Endothelial cell of umbilical vein (primary cell): ENCODE data around the gene ARRB1. TPM values are rescaled to one million over a fixed set of nuclear protein-coding genes. Genes with fewer than 3 reads are reported as not detected.

Source experiments
- BruUV-seq: library from RNA; stranded (reverse); fragments of 400-500 nt; replicated peaks from 2 replicates; lab custom pipeline; 2021; lab: Mats Ljungman, UMichigan
- CTCF ChIA-PET: fragments of 300-600, 350-600 bp; sonication (Branson Sonifier 250); formaldehyde crosslinking; loops from one replicate; lab custom pipeline; 2021; ENCODE audit warnings: antibody characterized with exemption, inconsistent platforms; lab: Charles Lee
- POLR2A ChIA-PET: fragments of 300-600, 350-600 bp; sonication (Branson Sonifier 250); formaldehyde crosslinking; loops from one replicate; lab custom pipeline; 2021; ENCODE audit warnings: antibody characterized with exemption, inconsistent platforms; lab: Charles Lee
- DNase-seq: peaks from one replicate; pipeline ENCODE4 v3.0.0-alpha.2; 2011; ENCODE audit warnings: low read depth, low spot score
- FAIRE-seq: peaks from 2 replicates; lab custom pipeline; 2011; peaks lifted over from hg19 to GRCh38; lab: Jason Lieb, UNC
- H2AFZ ChIP-seq: 2 replicates; pipeline ENCODE4 v1.6.0; 2012; ENCODE audit warnings: low read depth, low read length, control low read depth, inconsistent platforms
- H3K27ac ChIP-seq: 2 replicates; pipeline ENCODE4 v1.5.1; 2011; ENCODE audit warnings: low read depth, mild to moderate bottlenecking, control low read depth, low read length, moderate library complexity; ENCODE audit not compliant: insufficient read depth
- H3K27me3 ChIP-seq, 2 experiments: 2 replicates each; pipeline versions ENCODE4 v1.6.0 to v1.6.1; 2011; ENCODE audit warnings: low read length in 2 of 2, mixed read lengths in 1 of 2; ENCODE audit not compliant: control insufficient read depth in 2 of 2, insufficient read depth in 2 of 2
- H3K36me3 ChIP-seq, 2 experiments: 2 replicates in 1 of 2; 3 replicates in 1 of 2; pipeline ENCODE4 v1.5.1; 2011; ENCODE audit warnings: low read length in 2 of 2, mild to moderate bottlenecking in 1 of 2, moderate library complexity in 1 of 2; ENCODE audit not compliant: control insufficient read depth in 2 of 2, insufficient read depth in 2 of 2; ENCODE audit errors: extremely low read depth in 1 of 2
- H3K4me1 ChIP-seq: 3 replicates; pipeline ENCODE4 v1.5.1; 2011; ENCODE audit warnings: mild to moderate bottlenecking, low read length; ENCODE audit not compliant: control insufficient read depth, insufficient read depth; ENCODE audit errors: extremely low read depth
- H3K4me2 ChIP-seq: 2 replicates; pipeline ENCODE4 v1.6.1; 2011; ENCODE audit warnings: low read length, control low read depth, mixed read lengths; ENCODE audit not compliant: insufficient read depth
- H3K4me3 ChIP-seq, 3 experiments: fragments of 200-600 bp in 1 of 3; sonication (generic), shearing (Covaris generic) in 1 of 3; replicated peaks in 1 of 3; 2 replicates each; pipeline ENCODE4 v1.5.1; 2011 to 2016; ENCODE audit warnings: control low read depth in 3 of 3, low read length in 3 of 3, mild to moderate bottlenecking in 2 of 3, inconsistent platforms in 1 of 3, low read depth in 1 of 3, moderate library complexity in 1 of 3; ENCODE audit not compliant: insufficient read depth in 1 of 3
- H3K79me2 ChIP-seq: 2 replicates; pipeline ENCODE4 v1.6.0; 2012; ENCODE audit warnings: low read length, inconsistent platforms; ENCODE audit not compliant: control insufficient read depth, insufficient read depth
- H3K9ac ChIP-seq: replicated peaks from 2 replicates; pipeline ENCODE3; 2011; ENCODE audit warnings: low read length, control low read depth; ENCODE audit not compliant: insufficient read depth; ENCODE audit errors: extremely low read depth
- H3K9me1 ChIP-seq: replicated peaks from 3 replicates; pipeline ENCODE4 v1.6.0; 2011; ENCODE audit warnings: mild to moderate bottlenecking, low read length; ENCODE audit not compliant: control insufficient read depth, insufficient read depth; ENCODE audit errors: extremely low read depth
- H3K9me3 ChIP-seq: replicated peaks from 2 replicates; pipeline ENCODE4 v1.5.1; 2012; ENCODE audit warnings: low read length, inconsistent platforms; ENCODE audit not compliant: control insufficient read depth, insufficient read depth
- H4K20me1 ChIP-seq: replicated peaks from 2 replicates; pipeline ENCODE3; 2011; ENCODE audit warnings: mild to moderate bottlenecking, low read length; ENCODE audit not compliant: control insufficient read depth, insufficient read depth; ENCODE audit errors: extremely low read depth
- EZH2 ChIP-seq: IDR thresholded peaks from 2 replicates; pipeline ENCODE4 v1.6.1; 2012; ENCODE audit warnings: borderline replicate concordance, low read depth, mild to moderate bottlenecking, moderate library complexity, low read length, inconsistent platforms; ENCODE audit not compliant: severe bottlenecking
- FOS ChIP-seq: IDR thresholded peaks from 2 replicates; pipeline ENCODE4 v1.6.1; 2011; ENCODE audit warnings: mild to moderate bottlenecking, low read length, moderate library complexity, borderline replicate concordance; ENCODE audit not compliant: insufficient read depth
- GATA2 ChIP-seq: IDR thresholded peaks from 2 replicates; pipeline ENCODE4 v1.7.0; 2011; ENCODE audit warnings: low read depth, mild to moderate bottlenecking, moderate library complexity, mixed read lengths, low read length; ENCODE audit not compliant: insufficient read length, insufficient read depth
- JUN ChIP-seq: IDR thresholded peaks from 2 replicates; pipeline ENCODE4 v1.6.1; 2011; ENCODE audit warnings: borderline replicate concordance, low read depth; ENCODE audit not compliant: insufficient read length, insufficient read depth
- MYC ChIP-seq: IDR thresholded peaks from one replicate; pipeline ENCODE4 v1.6.1; 2011; ENCODE audit warnings: mild to moderate bottlenecking, low read depth, low read length
- POLR2A ChIP-seq: IDR thresholded peaks from 2 replicates; pipeline ENCODE4 v1.6.1; 2012; ENCODE audit warnings: low read depth, mild to moderate bottlenecking, control low read depth, low read length
- POLR2AphosphoS5 ChIP-seq: IDR thresholded peaks from 2 replicates; pipeline ENCODE4 v1.6.1; 2012; ENCODE audit warnings: low read depth, mild to moderate bottlenecking, control low read depth, low read length, moderate library complexity; ENCODE audit not compliant: insufficient read depth
- dilution Hi-C: fragments of 300-500 bp; cut with MboI; formaldehyde crosslinking; loops from one replicate; pipeline ENCODE4 v1.15.0; 2019; ENCODE audit warnings: low sequenced_read_pairs; ENCODE audit not compliant: extremely low pct_ligation_motif_present
- intact Hi-C: fragments of 100-400 bp; cut with micrococcal nuclease; formaldehyde crosslinking; loops from one replicate; pipeline ENCODE4 v1.10.0; 2022
- polyA plus RNA-seq, 4 experiments: library from polyadenylated mRNA; depleted of rRNA in 3 of 4; stranded (reverse) in 3 of 4; unstranded in 1 of 4; fragments of >200 nt; gene quantifications; 2 replicates each; pipeline versions ENCODE4 v1.2.1 to v1.2.3, GENCODE V29; 2011 to 2012; ENCODE audit warnings: missing spikeins in 1 of 4
- total RNA-seq: library from RNA; stranded (reverse); gene quantifications from 2 replicates; pipeline ENCODE4 v1.2.3, GENCODE V29; 2021
- TF ChIP-seq, protein P1 (sequence below): IDR thresholded peaks from 2 replicates; pipeline ENCODE4 v1.6.1; 2011; ENCODE audit not compliant: insufficient read depth, insufficient read length
- TF ChIP-seq, protein P2 (sequence below), 2 donors: IDR thresholded peaks; 1 replicate in 1 of 2; 2 replicates in 1 of 2; pipeline ENCODE4 v1.5.1; 2011; ENCODE audit warnings: low read length in 2 of 2, mild to moderate bottlenecking in 2 of 2, moderate library complexity in 2 of 2, control low read depth in 1 of 2, inconsistent platforms in 1 of 2, low read depth in 1 of 2; ENCODE audit not compliant: insufficient read depth in 1 of 2; ENCODE audit errors: extremely low read depth in 1 of 2

Gene ARRB1
- total and polyA plus RNA-seq, 2 donors (not counting 3 experiments of a cell fraction or from before 2014, with no cell fraction given): 63.9 to 92.6 TPM

- no TSS peak for BruUV-seq
- no peaks in the 10 kb centered on the region for H3K9me3 ChIP-seq
- DNase-seq (no peak), FAIRE-seq (peak; percentile 79)
- no peaks in the 10 kb centered on the region for H4K20me1 ChIP-seq
- ChIA-PET CTCF (interaction anchor here (0.8 to 10.6 kb wide), 27 partner anchors 11 to 415 kb away, joined by 3 to 166 read pairs (median 5); partner anchors contain the start of gene RPS3), POLR2A (no interaction called here)
- no peak overlapping the region for H3K9ac ChIP-seq
- no peaks in the 10 kb centered on the region for H3K36me3 ChIP-seq
- no peaks in the 10 kb centered on the region for H3K9me1 ChIP-seq
- TF ChIP-seq FOS (no peak), POLR2A (no peak), GATA2 (no peak), MYC (no peak), POLR2AphosphoS5 (no peak), JUN (no peak), EZH2 (no peak)
- TF ChIP-seq, protein P1, sequence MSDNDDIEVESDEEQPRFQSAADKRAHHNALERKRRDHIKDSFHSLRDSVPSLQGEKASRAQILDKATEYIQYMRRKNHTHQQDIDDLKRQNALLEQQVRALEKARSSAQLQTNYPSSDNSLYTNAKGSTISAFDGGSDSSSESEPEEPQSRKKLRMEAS: no peak
- TF ChIP-seq, protein P2, sequence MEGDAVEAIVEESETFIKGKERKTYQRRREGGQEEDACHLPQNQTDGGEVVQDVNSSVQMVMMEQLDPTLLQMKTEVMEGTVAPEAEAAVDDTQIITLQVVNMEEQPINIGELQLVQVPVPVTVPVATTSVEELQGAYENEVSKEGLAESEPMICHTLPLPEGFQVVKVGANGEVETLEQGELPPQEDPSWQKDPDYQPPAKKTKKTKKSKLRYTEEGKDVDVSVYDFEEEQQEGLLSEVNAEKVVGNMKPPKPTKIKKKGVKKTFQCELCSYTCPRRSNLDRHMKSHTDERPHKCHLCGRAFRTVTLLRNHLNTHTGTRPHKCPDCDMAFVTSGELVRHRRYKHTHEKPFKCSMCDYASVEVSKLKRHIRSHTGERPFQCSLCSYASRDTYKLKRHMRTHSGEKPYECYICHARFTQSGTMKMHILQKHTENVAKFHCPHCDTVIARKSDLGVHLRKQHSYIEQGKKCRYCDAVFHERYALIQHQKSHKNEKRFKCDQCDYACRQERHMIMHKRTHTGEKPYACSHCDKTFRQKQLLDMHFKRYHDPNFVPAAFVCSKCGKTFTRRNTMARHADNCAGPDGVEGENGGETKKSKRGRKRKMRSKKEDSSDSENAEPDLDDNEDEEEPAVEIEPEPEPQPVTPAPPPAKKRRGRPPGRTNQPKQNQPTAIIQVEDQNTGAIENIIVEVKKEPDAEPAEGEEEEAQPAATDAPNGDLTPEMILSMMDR (IDR thresholded peaks at IDR 0.05; ENCODE audit: extremely low read depth in 1 of 2, insufficient read depth in 1 of 2, low read depth in 1 of 2, low read length in 2 of 2): no peak
- intact Hi-C loops: loop anchor here (1.0 to 5.0 kb wide), 4 partner anchors 39 to 144 kb away; no protein-coding TSS in a partner anchor
- H3K4me2 ChIP-seq: no peak overlapping the region
- H3K4me3 ChIP-seq: no peak overlapping the region
- H2AFZ ChIP-seq: no peak overlapping the region
- H3K4me1 ChIP-seq: peaks cover 17% of the 10 kb centered on the region
- H3K79me2 ChIP-seq: no peaks in the 10 kb centered on the region
- H3K27ac ChIP-seq: no peak overlapping the region
- H3K27me3 ChIP-seq: no peaks in the 10 kb centered on the region
- dilution Hi-C loops: no loop called here
Observed at GRCh38 chr11:75387736-75388294, 36.4 kb upstream of the ARRB1 start.
